Activated CD8-positive, alpha-beta memory T cell treated with anti-CD3 and anti-CD28 coated beads for 4 hours (primary cell): ENCODE measurements around the gene DBR1.

ENCODE experiments used
- DNase-seq, 2 donors: peaks; one replicate each; pipeline ENCODE4 v3.0.0-alpha.2; 2020; ENCODE audit warnings: low read depth in 2 of 2

DBR1 gene

GRCh38 chr3:138124188-138124587, 50.5 kb downstream of the DBR1 start:
- no peak for DNase-seq

- no peak for DNase-seq
These were observed 55.3 kb downstream of the DBR1 start for GRCh38 chr3:138119423-138119766.

DNA sequence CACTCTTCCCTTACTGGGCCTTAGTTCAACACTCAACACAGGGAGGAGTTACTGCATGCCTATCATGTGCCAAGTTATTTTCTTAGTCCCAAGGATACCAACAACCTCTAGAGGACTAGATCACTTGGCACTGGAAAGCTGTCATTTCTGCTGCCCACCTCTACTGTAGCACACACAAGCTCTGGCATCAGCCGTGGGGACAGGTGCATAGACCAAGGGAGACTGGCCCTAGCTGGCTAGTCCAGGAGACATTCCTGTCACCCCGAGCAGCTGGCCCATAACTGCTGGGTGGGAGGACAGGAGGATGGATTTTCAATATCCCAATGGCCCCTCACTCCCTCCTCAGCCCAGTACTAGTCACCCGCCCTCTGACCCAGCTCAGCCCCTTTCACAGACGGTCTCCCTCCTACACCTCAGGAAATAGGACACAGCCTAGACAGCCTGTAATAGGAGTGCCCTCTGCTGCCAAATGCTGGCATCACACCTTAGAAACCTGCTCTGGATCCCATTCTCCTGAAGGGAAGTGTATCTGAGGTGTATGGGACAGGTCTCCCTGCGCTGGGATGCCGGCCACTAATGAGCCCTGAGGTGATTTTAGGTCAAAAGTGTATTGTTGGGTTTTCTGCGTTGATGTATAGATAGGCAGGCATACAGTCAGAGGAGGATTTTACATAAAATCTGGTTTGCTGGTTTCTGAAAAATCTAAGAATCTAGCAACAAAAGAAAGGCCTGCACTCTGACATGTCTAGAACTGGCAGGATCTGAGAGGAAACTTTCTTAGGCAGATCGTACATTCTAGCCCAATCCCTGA, 55.9 kb downstream of the DBR1 start:
- DNase-seq, result peak; percentile 2 to 6

DNA sequence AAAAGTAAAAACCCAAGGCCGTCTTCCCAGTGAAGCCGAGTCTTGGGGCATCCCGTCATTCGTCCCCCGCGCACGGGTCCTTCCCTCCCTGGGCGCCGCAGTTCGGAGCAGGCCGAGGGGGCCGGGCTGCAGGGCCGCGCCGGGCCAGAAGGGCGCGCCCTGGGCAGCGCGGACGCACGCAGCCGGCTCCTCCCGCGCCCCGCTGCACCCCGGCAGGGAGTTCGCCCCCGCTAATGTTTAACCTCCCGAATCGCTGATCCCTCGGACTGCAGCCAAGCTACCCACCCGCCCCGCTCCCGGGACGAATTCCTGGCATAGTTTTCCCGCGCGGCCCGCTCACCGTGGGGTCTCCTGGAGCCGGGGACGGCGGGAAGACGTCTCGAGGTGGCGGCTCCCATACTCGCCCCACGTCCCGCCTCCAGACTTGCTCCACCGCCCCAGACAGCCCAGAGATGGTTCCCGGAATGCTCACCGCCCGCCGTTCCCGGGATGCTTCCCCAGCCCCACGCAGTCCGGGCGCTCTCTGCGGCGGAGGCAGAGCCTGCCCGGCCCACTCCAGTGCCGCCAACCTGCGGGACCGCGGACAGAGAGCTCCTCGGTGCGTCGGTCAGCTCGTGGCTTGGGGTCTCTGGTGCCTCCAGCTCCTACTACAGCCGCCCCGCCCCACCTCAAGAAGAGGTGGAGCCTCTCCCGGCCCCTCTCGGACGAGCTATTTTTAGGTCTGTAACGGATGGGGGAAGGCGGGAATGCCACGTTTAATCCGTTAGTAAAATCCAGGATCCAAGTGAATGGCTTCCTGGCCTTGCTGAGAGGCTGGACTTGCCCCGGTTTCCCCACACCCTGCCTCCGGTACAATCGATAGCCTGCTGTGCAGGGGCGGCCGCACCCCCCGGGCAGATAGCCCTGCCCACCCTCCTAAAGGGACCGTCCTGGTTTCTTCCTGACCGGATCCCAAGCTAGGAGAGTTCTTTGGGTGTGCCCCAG, 59.4 kb downstream of the DBR1 start, which contains the start of gene DZIP1L:
TSS of gene DZIP1L (minus strand) at position 621 of the 984 bp plus-strand sequence. CDS start 11,637 bp downstream, outside the sequence.
- no peak for DNase-seq

- DNase-seq, result no peak
These were observed 60.2 kb downstream of the DBR1 start for GRCh38 chr3:138114431-138114918.

- DNase-seq, result no peak
These were observed 61.4 kb downstream of the DBR1 start for GRCh38 chr3:138113326-138113725.

DNA sequence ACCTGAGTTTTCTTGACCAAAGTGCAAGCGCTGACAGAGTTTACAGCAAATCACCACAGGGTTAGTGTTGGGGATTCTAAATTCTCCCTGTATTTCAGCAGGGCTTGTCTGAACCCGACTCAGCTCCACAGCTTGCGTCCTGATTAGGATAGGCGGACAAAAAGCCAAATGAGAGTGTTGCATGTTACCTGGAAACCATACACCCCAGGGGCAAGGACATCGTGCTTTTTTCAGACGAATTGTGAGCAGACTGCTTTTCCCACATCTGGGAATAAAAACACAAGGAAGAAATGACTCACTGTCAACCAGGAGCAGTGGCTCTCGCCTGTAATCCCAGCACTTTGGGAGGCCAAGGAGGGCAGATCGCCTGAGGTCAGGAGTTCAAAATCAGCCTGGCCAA, 62.4 kb downstream of the DBR1 start:
- DNase-seq, result no peak
